ENCODE results near the gene SCGB3A1.

The SCGB3A1 gene

GRCh38 chr5:180583738-180584137, 7.6 kb downstream of the SCGB3A1 start:
- DNase-seq, result no peak

GRCh38 chr5:180580681-180581080, 10.6 kb downstream of the SCGB3A1 start:
- no peak for DNase-seq

GRCh38 chr5:180575571-180575970, 15.7 kb downstream of the SCGB3A1 start:
- no peak for DNase-seq

GRCh38 chr5:180568914-180569313, 22.4 kb downstream of the SCGB3A1 start:
- DNase-seq, result no peak

- no peak for DNase-seq
Observed at GRCh38 chr5:180563994-180564393, 27.3 kb downstream of the SCGB3A1 start.

GRCh38 chr5:180558232-180558631, 33.1 kb downstream of the SCGB3A1 start:
- no peak for DNase-seq

- DNase-seq, result no peak
Observed at GRCh38 chr5:180557217-180557809, 34.0 kb downstream of the SCGB3A1 start.

GRCh38 chr5:180555168-180555921, 36.0 kb downstream of the SCGB3A1 start:
- DNase-seq, result no peak

GRCh38 chr5:180553530-180553929, 37.8 kb downstream of the SCGB3A1 start:
- DNase-seq, result no peak

- DNase-seq, result no peak
Observed at GRCh38 chr5:180548563-180548962, 42.7 kb downstream of the SCGB3A1 start.

GRCh38 chr5:180545248-180545647, 46.1 kb downstream of the SCGB3A1 start:
- no peak for DNase-seq

- DNase-seq, result no peak
Observed at GRCh38 chr5:180541710-180542109, 49.6 kb downstream of the SCGB3A1 start.
